Nephron (organoid): ENCODE data around the gene C22orf42.

ENCODE experiments used
- H3K27ac Mint-ChIP-seq, 3 experiments: 2 replicates each; pipeline ENCODE4 v1.8.0; 2020; ENCODE audit warnings: mixed read lengths in 3 of 3, mild to moderate bottlenecking in 2 of 3, moderate library complexity in 1 of 3
- H3K27me3 Mint-ChIP-seq: 2 replicates; pipeline ENCODE4 v1.8.0; 2021; ENCODE audit warnings: low read depth, mild to moderate bottlenecking, moderate library complexity, mixed read lengths
- H3K36me3 Mint-ChIP-seq: 2 replicates; pipeline ENCODE4 v1.8.0; 2020; ENCODE audit warnings: low read depth, mixed read lengths
- H3K4me1 Mint-ChIP-seq: 2 replicates; pipeline ENCODE4 v1.8.0; 2020; ENCODE audit warnings: mixed read lengths
- H3K4me3 Mint-ChIP-seq, 3 experiments: 2 replicates each; pipeline ENCODE4 v1.8.0; 2020; ENCODE audit warnings: mild to moderate bottlenecking in 3 of 3, mixed read lengths in 3 of 3, moderate library complexity in 2 of 3
- H3K9me3 Mint-ChIP-seq: 2 replicates; pipeline ENCODE4 v1.8.0; 2020; ENCODE audit warnings: mixed read lengths
- TF ChIP-seq, protein P1 (sequence below), 3 experiments: fragments of 200-600 bp; sonication (generic); IDR thresholded peaks; one replicate each; pipeline ENCODE4 v1.5.0; 2021; ENCODE audit warnings: antibody characterized with exemption in 3 of 3; ENCODE audit not compliant: unreplicated experiment in 3 of 3

The C22orf42 gene, protein sequence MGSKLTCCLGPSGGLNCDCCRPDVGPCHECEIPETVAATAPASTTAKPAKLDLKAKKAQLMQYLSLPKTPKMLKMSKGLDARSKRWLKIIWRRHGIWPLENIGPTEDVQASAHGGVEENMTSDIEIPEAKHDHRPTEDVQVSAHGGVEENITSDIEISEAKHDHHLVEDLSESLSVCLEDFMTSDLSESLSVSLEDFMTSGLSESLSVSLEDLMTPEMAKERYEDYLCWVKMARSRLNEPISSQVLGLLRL

GRCh38 chr22:32158712-32159533, at the start of gene C22orf42:
Gene C22orf42 (minus strand): TSS chr22:32159303. CDS start chr22:32159215, 88 bp downstream.
- TF ChIP-seq, protein P1, sequence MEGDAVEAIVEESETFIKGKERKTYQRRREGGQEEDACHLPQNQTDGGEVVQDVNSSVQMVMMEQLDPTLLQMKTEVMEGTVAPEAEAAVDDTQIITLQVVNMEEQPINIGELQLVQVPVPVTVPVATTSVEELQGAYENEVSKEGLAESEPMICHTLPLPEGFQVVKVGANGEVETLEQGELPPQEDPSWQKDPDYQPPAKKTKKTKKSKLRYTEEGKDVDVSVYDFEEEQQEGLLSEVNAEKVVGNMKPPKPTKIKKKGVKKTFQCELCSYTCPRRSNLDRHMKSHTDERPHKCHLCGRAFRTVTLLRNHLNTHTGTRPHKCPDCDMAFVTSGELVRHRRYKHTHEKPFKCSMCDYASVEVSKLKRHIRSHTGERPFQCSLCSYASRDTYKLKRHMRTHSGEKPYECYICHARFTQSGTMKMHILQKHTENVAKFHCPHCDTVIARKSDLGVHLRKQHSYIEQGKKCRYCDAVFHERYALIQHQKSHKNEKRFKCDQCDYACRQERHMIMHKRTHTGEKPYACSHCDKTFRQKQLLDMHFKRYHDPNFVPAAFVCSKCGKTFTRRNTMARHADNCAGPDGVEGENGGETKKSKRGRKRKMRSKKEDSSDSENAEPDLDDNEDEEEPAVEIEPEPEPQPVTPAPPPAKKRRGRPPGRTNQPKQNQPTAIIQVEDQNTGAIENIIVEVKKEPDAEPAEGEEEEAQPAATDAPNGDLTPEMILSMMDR (IDR thresholded peaks at IDR 0.05; ENCODE audit: unreplicated experiment in 3 of 3): no peak
- Mint-ChIP-seq H3K27ac (no peak within 1 kb of the TSS), H3K9me3 (no peaks in the 10 kb centered on the region), H3K4me1 (no peaks in the 10 kb centered on the region), H3K27me3 (peaks cover 31% of the 10 kb centered on the region), H3K4me3 (no peak within 1 kb of the TSS), H3K36me3 (no peaks in the 10 kb centered on the region)

- no peak overlapping the region for H3K4me3 Mint-ChIP-seq
- H3K27me3 Mint-ChIP-seq: peaks cover 27% of the 10 kb centered on the region
- H3K27ac Mint-ChIP-seq: no peak overlapping the region
- peaks cover 3% of the 10 kb centered on the region for H3K36me3 Mint-ChIP-seq
- no peaks in the 10 kb centered on the region for H3K9me3 Mint-ChIP-seq
- H3K4me1 Mint-ChIP-seq: peaks cover 25% of the 10 kb centered on the region
- TF ChIP-seq, protein P1 (IDR thresholded peaks at IDR 0.05; ENCODE audit: unreplicated experiment in 3 of 3): no peak
These were observed 49.6 kb upstream of the C22orf42 start for GRCh38 chr22:32208681-32209080.

DNA sequence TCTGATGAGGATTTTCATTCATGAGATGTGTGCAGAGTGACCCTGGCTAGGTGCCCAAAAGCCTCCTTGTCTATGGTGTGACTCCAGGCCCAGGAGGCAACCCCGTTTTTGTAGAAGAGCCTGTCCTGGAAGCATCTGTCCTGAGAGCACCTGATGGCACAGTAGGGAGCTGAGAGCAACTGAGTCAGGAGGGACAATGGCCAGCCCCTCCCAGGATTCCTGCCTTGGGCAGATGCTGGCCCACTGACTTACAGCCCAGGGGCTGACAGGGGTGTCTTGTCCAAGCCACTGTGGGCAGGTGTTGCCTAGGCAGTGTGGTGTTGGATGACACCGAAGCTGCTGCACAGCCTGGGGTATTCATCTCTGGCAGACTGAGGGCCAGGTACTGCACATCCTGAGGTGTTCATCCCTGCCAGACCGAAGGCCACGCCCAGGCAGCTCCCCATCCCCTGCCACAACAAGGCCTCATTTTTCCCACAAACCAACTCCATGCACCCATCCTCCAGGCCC, 48.9 kb upstream of the C22orf42 start:
- peaks cover 25% of the 10 kb centered on the region for H3K4me1 Mint-ChIP-seq
- H3K9me3 Mint-ChIP-seq: no peaks in the 10 kb centered on the region
- TF ChIP-seq, protein P1 (IDR thresholded peaks at IDR 0.05; ENCODE audit: unreplicated experiment in 3 of 3): no peak
- peaks cover 34% of the 10 kb centered on the region for H3K27me3 Mint-ChIP-seq
- H3K4me3 Mint-ChIP-seq: peak overlapping the region in 2 of 3 experiments; percentile 52 to 76
- no peak overlapping the region for H3K27ac Mint-ChIP-seq
- H3K36me3 Mint-ChIP-seq: peaks cover 3% of the 10 kb centered on the region

- peak overlapping the region; percentile 75 to 84 (median 76) for H3K4me3 Mint-ChIP-seq
- H3K27me3 Mint-ChIP-seq: peaks cover 43% of the 10 kb centered on the region
- no peak overlapping the region for H3K27ac Mint-ChIP-seq
- TF ChIP-seq, protein P1 (IDR thresholded peaks at IDR 0.05; ENCODE audit: unreplicated experiment in 3 of 3): peak; percentile 24 to 48 (median 31)
- H3K9me3 Mint-ChIP-seq: no peaks in the 10 kb centered on the region
- H3K36me3 Mint-ChIP-seq: peaks cover 3% of the 10 kb centered on the region
- peaks cover 25% of the 10 kb centered on the region for H3K4me1 Mint-ChIP-seq
These were observed 48.0 kb upstream of the C22orf42 start for GRCh38 chr22:32206774-32207758.

DNA sequence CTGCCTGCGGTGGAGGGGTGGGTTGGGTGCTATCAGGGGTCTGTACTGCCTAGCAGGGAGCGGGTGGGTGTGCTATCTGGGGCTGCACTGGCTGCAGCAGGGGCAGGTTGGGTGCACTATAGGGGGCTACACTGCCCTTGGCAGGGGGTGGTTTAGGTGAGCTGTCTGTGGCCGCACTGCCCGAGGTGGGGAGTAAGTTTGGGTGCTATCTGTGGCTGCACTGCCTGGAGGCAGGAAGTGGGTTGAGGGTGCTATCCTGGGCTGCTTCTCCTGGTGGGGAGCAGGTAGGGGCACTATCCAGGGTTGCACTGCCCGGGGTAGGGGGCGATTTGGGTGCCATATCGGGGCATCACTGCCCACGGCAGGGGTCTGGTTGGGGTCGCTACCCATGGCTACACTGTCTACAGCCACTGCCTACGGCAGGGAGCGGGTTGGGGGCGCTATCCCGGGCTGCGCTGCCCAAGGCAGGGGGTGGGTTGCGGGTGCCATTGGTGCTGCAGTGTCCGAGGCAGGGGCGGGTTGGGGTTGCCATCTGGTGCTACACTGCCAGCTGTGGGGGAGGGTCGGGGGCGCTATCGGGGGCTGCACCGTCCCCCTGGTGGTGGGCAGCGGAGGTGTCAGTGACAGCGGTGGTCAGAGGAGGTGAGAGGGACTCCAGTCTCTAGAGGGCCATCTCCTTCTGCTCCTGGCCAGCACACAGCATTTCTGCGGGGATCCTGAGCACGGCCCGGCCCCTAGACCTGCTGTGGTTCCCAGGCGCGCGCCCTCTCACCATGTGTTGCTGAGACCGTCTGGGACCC, 47.1 kb upstream of the C22orf42 start:
- Mint-ChIP-seq H3K27ac (no peak overlapping the region), H3K4me1 (peaks cover 25% of the 10 kb centered on the region), H3K27me3 (peaks cover 47% of the 10 kb centered on the region), H3K36me3 (peaks cover 3% of the 10 kb centered on the region), H3K9me3 (no peaks in the 10 kb centered on the region), H3K4me3 (peak overlapping the region; percentile 84 to 91 (median 87))
- TF ChIP-seq, protein P1 (IDR thresholded peaks at IDR 0.05; ENCODE audit: unreplicated experiment in 3 of 3): peak in 1 of 3 experiments; percentile 10
